HuH-7 (cell line): Measurements from ENCODE around the gene NAT8L.

ENCODE experiments used
- DNase-seq: peaks from one replicate; pipeline ENCODE4 v3.0.0; 2011; ENCODE audit warnings: low spot score

The NAT8L gene

DNA sequence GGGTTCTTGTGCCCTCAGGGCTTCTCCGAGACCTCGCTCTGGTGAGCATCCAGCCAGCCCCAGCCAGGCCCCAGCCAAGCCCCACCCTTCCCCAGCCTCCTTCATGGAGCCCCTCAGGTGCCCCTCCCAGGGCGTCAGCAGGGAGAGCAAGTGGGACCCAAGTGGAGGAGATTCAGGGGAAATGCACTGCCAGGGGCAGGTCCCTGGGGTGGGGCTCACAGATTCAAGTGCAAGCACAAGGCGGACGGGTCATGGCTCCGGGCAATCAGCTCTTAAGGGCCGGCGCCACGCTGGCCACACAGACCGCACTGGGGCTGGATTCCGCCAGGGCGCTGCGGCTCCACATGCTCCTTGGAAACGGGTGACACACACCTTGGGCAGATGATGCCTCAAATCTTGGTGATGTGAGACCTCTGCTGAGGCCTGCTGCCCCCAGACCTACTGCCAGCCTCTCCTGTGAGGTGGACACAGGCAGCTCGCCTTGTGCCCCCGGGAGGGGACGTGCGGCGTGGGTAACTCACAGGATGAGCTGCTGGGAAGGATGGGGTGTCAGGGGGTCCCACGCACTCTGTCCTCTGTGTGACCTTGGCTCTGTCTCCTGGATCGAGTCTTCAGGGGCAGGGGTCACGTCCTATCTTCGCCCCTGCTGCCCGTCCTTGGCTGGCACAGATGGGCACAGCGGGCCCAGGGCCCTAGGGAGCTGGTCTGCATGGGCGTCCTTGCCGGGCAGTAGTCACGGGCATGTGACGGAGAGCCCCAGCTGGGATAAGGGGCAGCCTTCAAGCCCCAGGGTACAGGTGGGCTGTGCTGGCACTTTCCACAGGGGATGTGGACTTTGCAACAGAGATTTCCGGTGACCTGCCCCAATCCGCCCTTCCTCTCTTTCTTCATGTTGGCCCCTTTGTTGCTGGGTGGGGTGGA lies 17.1 kb downstream of the NAT8L start:
- DNase-seq = no peak

DNA sequence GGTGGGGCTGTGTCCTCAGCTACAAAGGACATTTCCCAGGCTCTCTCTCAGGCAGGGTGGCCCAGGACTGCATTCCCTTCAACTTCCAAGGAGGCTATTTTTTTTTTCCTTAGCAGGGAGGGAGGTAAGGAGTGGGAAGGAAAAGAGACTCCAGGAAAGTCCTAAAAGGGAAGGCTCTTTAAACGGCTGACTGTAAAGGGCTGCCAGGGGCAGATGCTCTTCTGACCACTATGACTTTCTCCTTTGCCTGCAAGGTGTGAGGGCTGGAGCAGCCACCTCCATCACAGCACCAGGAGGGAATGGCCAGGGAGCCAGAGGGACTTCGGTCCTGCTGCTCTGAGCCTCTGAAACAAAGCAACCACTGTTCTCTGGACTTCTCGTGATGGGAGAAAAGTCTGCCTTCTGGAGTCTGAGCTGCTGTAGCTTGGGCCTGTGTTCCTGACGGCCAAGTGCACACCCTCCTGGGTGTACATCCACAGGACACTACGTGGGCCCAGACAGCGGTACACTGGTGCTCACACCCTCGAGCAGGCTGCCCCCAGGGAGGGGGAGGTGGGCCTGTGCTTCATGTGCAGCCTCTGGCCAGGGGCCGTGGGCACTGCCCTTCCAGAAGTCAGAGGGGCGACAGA lies 17.9 kb downstream of the NAT8L start:
- peak; percentile 64 for DNase-seq

DNA sequence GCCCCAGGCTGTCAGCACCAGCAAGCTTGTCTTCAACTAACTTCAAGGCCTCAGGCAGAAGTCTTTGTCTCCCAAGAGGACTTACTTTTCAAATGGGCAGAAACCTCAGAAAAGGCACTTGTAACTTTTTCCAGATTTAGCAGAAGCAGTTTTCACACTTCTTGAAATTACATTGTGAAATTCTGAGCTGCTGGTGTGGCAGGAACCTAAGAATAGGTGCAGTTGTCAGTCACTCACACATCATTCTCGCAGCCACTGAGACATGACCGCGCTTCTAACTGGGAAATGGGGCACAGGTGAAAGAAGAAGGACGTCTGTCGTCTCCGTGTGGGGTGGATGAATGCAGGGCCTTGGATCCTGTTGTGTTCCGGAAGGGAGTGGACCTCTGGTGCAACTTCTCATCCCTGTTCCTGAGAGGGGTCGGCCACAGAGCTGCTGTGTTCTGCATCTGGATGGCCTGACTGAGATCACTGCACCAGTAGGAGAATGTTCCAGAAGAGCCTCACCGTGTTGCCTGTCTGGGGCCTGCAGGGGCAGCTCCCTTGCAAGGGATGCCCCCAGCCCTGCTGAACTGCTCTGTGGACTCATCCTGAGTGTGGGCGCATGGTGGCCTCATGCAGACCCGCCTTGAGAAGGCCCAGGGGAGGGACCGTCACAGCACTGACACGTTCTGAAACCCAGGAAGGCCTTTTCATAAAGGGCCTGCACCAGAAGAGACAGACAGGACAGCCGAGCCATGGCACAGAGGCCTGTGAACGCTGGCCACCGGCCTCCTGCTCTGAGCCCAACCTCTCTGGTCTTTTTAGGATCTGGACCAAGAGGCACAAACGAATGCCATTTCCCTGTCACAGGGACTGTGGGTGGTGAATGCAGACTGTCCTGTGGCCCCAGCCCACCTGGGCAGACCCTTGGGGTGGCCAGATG lies 18.7 kb downstream of the NAT8L start:
- no peak for DNase-seq

DNA sequence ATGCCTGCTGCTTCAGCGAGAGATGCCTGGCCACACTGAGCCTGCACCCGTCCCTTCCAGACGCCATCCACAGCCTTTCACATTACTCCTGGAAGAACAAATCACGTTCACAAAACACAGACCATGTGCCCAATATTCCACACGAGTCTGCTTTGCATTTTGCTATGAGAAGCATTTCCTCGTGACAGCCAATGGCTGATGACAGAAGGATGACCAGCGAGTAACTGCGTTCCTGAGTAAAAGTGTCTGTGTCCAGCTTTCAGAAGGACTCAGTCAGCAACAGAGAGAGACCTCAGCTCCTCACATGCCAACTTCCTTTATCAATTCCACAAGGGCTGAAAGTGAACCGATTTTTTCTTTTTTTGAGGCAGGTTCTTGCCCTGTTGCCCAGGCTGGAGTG lies 19.5 kb downstream of the NAT8L start:
- no peak for DNase-seq

DNA sequence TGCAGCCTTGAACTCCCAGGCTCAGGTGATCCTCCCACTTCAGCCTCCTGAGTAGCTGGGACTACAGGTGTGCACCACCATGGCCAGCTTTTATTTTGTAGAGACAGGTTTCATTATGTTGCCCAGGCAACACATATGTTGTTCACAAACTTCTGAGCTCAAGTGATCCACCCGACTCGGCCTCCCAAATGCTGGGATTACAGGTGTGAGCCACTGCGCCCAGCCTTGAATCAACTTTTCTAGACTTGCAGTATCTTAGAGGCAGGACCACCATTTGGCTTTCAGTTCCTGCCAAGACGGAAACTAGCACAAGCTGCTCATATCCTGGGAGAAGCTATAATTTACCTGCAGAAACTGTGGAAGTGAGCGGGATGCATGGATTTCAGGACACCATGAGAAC lies 19.9 kb downstream of the NAT8L start:
- DNase-seq = no peak

DNA sequence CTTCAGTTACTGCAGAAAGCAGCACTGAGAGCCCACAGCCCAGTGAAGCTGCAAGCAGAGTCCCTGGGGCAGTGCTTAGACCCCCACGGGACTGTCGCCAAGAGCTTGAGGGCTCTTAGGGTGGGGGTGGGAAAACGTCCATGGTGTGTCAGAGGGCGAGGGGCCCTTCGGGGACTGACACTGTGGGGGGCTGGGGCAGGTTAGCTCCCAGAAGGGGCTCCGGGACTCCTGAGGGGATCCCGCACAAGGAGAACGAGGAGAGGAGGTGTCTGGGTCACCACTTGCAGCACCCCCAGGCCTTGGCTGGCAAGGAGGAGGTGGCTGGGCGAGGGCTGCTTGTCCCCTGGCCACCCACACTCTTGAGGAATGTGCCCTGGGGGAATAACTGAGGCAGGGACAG lies 20.8 kb downstream of the NAT8L start:
- no peak for DNase-seq

DNA sequence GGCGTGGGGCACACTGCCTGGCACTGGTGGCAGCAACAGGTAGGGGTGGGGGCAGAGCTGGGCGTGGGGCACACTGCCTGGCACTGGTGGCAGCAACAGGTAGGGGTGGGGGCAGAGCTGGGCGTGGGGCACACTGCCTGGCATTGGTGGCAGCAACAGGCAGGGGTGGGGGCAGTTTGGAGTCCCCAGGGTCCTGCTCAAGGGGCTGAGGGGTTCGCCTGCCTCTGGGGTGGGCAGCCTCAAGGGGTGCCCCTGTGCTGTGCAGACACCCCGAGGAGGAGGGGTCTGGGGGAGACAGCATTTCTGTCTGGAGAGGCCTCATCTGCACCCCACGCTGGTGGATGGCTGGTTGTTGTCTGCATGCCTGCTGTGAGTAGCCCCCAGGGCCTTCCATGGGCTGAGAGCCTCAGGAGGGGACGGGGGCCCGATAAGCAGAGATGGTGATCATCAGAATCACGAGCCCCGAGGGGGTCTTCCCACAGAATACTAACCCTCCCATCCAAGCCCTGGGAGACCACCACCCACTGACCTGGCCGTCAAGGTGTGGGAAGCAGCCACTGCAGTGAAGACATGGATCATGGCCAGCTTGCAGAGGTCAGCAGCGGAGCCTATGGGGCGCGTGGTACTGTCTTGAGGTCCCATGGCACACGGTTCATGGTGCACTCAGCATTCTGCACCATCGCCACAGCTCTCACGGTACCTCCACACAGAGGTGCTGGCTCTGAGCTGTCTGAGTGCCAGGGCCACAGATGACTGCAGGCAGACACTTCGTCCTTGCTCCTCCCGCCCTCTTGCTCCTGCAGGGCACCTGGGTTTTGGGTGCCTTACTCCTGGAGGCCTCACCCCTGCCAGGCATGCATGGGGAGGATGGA lies 21.5 kb downstream of the NAT8L start:
- no peak for DNase-seq

DNA sequence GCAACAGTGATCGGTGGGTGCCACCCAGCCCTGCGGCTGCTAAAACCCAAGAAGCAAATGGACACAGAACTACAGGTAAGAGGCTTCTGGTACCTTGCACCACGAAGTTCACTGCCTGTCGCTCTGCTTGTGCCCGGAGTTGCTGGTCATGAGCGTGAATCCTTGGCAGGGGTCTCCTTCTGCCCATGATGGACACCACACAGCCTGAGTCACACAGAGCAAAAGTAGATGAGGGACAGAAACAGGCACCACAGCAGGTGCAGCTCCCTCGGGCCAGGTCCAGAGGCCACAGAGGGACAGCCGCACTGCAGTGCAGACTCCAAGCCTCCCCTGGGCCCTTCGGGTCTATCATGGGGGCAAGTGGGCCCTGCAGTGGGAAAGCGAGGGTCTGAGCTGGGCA lies 22.4 kb downstream of the NAT8L start:
- no peak for DNase-seq

DNA sequence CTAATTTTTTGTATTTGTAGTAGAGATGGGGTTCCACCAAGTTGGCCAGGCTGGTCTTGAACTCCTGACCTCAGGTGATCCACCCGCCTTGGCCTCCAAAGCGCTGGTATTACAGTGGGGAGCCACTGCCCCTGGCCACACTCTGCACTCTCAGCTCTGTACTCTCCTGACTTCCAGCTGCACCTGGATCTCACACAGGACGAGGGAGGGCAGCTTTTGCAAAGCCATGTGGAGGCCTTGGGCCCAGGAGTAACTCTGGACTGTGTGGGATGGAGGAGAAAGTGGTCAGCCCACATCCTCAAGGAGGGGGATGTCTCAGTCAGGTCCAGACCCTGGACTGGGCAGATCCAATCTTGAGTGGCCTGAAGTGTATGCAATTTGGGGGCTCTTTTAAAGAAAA lies 23.0 kb downstream of the NAT8L start:
- DNase-seq = no peak

DNA sequence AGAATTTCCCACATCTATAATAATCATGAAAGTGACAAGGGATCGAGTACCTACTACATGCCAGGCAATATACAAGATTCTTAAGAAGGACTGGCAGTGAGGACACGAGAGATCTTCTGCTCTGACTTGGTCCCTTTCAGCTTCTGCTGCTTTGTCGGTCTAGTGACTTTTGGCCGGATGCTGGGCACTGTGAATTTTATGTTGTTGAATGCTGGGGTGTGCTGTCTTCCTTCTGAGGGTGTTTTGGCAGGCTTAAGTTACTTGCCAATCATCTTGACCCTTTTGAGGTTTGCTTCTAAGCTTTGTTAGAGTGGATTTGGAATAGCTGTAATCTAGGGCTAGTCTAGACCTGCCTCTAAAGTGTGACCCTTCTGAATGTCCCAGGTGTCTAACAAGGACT lies 23.5 kb downstream of the NAT8L start:
- DNase-seq = no peak

DNA sequence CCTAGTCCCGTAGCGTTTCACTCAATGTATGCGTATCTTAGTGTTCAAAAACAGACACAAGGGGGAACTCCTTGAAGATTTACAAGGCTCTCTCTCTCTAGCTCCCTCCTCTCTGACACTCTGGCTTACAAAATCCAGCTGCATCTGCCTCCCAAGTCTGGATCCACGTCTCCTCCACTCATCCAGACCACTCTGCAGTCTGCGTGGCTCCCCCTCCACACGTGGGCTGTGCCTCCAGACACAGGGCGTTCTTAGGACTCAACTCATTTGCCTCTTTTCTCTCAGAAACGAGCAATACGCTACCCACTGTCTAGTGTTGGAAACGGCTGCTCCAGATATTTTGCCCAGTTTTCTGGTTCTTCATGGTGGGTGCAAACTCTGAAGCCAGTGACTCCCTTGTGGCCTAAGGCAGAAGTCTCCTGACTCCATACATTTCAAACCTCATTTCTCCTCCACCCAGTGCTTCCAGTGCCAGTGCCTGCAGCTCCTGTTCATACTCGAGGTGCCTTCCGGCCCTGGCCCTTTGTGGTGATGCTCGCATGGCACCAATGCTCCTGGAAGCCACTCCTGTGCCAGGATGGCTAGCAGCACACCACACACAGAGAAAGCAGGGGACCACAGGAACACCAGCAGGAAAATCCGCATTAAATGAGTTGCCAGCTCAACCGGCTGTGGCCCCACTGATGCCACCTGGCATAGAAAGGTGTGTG lies 24.1 kb downstream of the NAT8L start:
- no peak for DNase-seq

DNA sequence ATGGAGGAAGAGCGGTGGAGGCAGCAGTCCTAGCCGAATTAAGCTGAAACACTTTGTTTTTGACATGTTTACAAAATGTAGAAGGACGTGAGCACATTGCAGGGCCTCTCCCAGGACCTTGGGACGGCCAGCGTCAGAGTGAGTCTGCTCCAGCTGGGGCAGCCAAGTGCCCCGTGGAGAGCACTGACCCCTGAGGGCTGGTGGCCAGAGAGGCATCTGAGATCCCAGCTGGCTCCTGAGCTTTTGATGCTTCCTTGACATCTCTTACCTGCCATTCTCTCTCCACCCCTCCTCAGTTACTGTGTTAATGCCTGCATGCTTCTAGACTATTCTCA lies 24.7 kb downstream of the NAT8L start:
- no peak for DNase-seq

DNA sequence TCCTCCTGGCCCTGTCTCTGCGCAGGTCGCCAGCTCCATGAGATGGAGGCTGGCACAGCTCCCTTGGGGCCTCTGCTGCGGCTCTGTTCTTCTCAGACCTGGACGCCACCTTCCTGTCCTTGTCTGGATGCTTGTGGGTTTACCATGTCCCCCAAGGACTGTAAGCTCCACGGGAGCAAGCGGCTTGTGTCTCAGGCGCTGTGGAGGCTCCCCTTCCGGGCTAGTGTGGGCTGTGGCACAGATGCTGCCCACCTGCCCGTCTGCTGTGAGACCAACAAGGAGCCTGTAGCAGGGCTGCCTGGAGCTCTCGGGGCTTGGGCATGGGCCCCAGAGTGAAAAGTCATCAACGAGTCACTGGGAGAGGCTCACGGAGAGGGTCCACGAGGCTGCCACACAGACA lies 25.2 kb downstream of the NAT8L start:
- DNase-seq = no peak

DNA sequence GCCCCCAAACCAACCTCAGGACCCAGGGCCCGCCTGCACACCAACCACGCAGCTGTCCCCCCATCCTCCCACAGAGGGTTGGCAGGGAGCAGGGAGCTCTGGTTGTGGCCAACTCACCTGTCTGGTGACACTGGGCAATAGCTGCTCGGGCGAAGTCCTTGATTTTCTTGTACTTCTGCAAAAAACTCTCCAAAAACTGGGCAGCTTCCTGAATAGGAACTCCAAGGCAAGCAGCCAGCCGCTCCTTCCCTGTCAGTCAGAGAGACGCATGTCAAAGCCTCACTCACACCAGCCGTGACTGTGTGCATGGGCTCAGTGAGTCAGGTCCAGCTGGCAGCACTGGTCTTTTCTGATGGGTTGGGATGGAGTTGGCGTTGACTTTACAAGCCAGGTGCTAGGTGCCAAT lies 26.4 kb downstream of the NAT8L start:
- DNase-seq = no peak

DNA sequence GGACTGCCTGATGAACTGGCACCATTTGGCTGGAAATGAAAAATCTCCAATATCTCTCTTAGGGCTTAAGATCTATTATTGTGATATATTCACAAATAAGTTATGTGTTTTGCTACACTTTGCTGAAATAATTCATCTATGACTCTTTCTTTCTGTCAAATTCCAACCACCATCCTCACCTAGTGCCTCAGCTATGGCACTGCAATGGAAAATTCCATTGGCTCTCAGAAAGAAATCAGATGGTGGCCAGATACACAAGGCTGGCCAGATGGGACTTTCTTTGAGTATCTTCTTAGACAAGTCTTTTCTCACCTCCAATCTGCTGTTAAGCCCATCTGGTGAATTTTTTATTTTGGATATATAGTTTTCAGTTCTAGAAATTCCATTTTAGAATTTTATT lies 28.0 kb downstream of the NAT8L start:
- DNase-seq = peak; percentile 60

DNA sequence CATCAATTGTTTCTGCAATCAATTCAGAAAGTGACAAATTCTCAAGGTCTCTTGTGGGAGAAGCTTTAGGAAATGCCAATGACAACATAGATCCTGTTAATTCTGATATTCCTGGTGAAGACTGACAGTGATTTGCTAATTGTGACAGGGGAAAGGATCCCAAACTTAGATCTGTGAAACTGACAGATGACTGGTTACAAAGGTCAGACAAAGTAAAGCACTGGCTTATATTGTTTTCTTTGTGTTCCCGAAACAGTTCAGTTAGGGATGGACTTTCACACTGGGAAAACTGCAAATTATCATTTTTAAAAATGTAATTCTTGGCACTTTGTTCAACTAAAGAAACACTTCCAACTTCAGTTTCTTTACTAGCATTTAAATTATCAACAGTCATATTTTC lies 30.1 kb downstream of the NAT8L start:
- no peak for DNase-seq

DNA sequence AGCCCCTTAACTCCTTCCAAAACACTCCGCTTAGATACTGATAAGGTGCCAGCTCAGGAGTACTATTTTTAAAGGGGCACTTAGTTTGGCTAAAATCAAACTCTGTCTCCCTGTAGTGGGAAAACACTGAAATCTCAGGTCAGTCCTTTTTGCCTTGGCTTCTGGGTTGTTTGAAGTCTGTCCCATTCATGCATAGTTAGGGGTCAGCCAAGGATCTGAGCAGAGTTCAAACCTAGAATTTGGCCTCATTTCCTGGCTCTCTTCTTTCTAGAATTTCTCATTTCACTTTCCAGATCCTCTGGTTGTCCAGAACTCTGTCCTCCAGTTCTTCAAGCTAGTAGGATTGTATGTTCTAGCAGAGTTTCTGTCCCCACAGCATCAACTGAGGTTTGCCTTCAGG lies 31.5 kb downstream of the NAT8L start:
- no peak for DNase-seq

DNA sequence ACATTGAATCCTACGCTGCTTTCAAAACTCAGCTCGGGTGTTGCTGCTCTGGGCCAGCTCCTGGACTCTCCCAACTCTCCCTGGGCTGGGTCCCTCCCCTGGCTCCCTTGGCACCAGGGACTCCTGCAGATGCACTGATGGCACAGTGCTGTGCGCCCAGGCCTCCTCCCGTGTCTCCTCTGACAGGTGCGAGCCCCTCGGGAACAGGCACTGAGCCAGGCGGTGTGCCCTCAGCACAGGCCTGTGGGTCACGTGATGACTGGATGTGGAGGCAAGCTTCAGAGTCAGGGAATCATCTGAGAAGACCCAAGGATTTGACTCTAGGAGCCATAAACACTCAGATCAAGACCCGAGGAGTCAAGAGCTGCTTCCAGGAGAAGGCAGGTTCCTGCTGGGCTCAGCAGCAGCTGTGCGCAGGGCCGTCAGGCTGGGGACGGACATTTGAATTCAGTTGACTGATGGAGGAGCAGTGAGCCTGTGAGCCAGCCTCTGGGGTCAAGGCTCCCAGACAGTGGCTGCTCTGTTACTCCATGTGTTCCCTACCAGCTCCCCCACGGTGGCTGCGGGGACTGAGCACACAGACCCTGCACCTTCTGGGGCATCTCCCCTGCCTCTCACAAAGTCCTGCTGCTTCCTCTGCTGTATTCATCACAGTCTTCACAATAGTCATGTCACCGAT lies 33.0 kb downstream of the NAT8L start:
- DNase-seq = no peak

DNA sequence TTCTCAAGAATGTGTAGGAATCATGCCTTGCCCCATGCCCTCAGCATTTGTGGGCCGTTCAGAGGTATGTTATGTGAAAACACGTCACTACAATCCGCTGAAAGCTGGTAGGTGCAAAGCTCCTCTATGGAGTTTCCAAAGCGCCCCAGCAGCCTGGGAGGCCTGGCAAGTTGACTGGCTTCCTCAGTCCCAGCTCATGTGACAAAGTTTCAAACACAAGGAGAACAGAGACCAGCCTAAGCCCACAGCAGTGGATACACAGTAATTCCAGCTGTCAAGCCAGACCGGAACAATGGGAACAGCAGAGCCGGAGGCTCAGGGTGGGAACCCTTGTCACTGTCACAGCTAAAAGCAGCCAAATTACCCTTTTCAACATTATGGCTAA lies 33.5 kb downstream of the NAT8L start:
- DNase-seq = no peak

DNA sequence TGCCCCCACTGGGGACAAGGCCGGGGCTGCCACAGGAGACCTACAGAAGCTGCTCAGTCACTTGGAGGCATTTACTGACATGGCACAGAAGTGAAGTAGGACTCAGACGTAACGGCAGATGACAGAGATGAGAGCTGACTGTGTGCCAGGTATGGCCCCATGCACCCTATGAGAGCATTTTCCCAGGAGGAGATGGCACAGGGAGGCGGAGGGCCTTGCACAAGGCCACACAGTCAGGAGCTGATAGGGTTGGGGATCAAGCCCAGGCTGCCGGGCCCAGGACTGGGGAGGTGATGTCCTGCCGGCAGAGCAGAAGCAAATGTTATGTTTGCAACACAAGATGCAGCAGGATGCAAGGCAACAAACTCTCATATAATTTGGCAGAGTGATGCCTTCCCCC lies 34.1 kb downstream of the NAT8L start:
- DNase-seq = no peak

DNA sequence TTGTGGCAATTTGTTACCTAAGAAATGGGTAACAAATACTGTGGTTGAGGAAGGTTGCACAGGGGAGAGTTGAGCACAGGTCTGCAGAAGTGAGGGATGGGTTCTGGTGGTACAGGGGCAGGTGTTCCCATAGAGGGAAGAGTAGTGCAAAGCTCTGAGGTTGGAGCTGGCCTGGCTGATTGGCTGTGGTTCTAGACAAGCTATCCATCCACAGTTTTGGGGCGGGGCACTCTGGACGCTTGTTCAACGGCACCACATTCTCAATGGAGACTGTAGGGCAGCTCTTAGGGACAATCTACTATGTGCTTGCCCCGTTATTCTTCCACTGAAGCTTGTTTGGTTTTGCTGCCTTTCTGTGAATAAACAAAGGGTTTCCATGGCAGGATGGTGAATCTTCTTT lies 35.4 kb downstream of the NAT8L start:
- no peak for DNase-seq
